ENCODE measurements around the gene ARHGEF28. TPM values are rescaled to one million over a fixed set of nuclear protein-coding genes. Genes with fewer than 3 reads are reported as not detected.

Gene ARHGEF28
- total RNA-seq, 4 donors from 2014 or later: 16.9 to 29.7 (median 25.7) TPM

- no peaks in the 10 kb centered on the region for H3K9me3 ChIP-seq
- H3K27ac ChIP-seq: no peak overlapping the region
- H3K4me3 ChIP-seq: no peak overlapping the region
- WGBS, 2 donors (ENCODE audit: low coverage in 1 of 2): 56 to 76% methylated on average over 1 of the region's 1 CpG
- peaks cover 0 to 5% of the 10 kb centered on the region in 2 donors for H3K36me3 ChIP-seq
- TF ChIP-seq CTCF (IDR thresholded peaks at IDR 0.05) (no peak), POLR2AphosphoS5 (IDR thresholded peaks at IDR 0.05) (no peak), EP300 (IDR thresholded peaks at IDR 0.05) (no peak), POLR2A (IDR thresholded peaks at IDR 0.05) (no peak)
- no peaks in the 10 kb centered on the region for H3K4me1 ChIP-seq
- no peak for ATAC-seq
- no peaks in the 10 kb centered on the region for H3K27me3 ChIP-seq
These were observed 289.3 kb downstream of the ARHGEF28 start for GRCh38 chr5:73915345-73915744.

- 39 to 83% methylated on average over 1 to 2 of the region's 3 CpGs for WGBS, 2 donors (ENCODE audit: low coverage in 1 of 2)
- Histone ChIP-seq H3K9me3 (no peaks in the 10 kb centered on the region), H3K27me3 (no peaks in the 10 kb centered on the region), H3K27ac (no peak overlapping the region), H3K36me3 (no peaks in the 10 kb centered on the region), H3K4me1 (no peaks in the 10 kb centered on the region), H3K4me3 (no peak overlapping the region)
- no peak for ATAC-seq
- TF ChIP-seq POLR2AphosphoS5 (IDR thresholded peaks at IDR 0.05) (no peak), CTCF (IDR thresholded peaks at IDR 0.05) (no peak), EP300 (IDR thresholded peaks at IDR 0.05) (no peak), POLR2A (IDR thresholded peaks at IDR 0.05) (no peak)
These were observed 291.4 kb downstream of the ARHGEF28 start for GRCh38 chr5:73917433-73917832.

GRCh38 chr5:73917891-73918290, 291.9 kb downstream of the ARHGEF28 start:
- 76 to 84% methylated on average over 4 of the region's 4 CpGs for WGBS, 2 donors (ENCODE audit: low coverage in 1 of 2)
- TF ChIP-seq CTCF (IDR thresholded peaks at IDR 0.05): no peak
- TF ChIP-seq EP300 (IDR thresholded peaks at IDR 0.05): no peak
- TF ChIP-seq POLR2AphosphoS5 (IDR thresholded peaks at IDR 0.05): no peak
- TF ChIP-seq POLR2A (IDR thresholded peaks at IDR 0.05): no peak
- H3K4me1 ChIP-seq: no peaks in the 10 kb centered on the region
- H3K9me3 ChIP-seq: no peaks in the 10 kb centered on the region
- H3K4me3 ChIP-seq: no peak overlapping the region
- no peaks in the 10 kb centered on the region for H3K27me3 ChIP-seq
- no peak for ATAC-seq
- no peak overlapping the region for H3K27ac ChIP-seq
- H3K36me3 ChIP-seq: no peaks in the 10 kb centered on the region

- H3K27ac ChIP-seq: peak overlapping the region in 1 of 4 donors; percentile 14
- H3K27me3 ChIP-seq: no peaks in the 10 kb centered on the region
- H3K36me3 ChIP-seq: no peaks in the 10 kb centered on the region
These were observed 292.8 kb downstream of the ARHGEF28 start for GRCh38 chr5:73918791-73919221.

More at GRCh38 chr5:73918791-73919221, 292.8 kb downstream of the ARHGEF28 start:
- WGBS, 2 donors (ENCODE audit: low coverage in 1 of 2): 56 to 64% methylated on average over 3 to 6 of the region's 6 CpGs
- no peak for ATAC-seq
- no peak for TF ChIP-seq POLR2A (IDR thresholded peaks at IDR 0.05)
- no peak for TF ChIP-seq POLR2AphosphoS5 (IDR thresholded peaks at IDR 0.05)
- no peak for TF ChIP-seq CTCF (IDR thresholded peaks at IDR 0.05)
- no peak for TF ChIP-seq EP300 (IDR thresholded peaks at IDR 0.05)
- Histone ChIP-seq H3K4me1 (no peaks in the 10 kb centered on the region), H3K9me3 (no peaks in the 10 kb centered on the region), H3K4me3 (no peak overlapping the region)
